Fibroblast of villous mesenchyme (primary cell): ENCODE measurements around the gene PNMT. TPM values are rescaled to one million over a fixed set of nuclear protein-coding genes. Genes with fewer than 3 reads are reported as not detected.
A peak's percentile ranks its signal among the peaks of the same experiment; 100 is the strongest.

ENCODE experiments used
- DNase-seq: peaks from one replicate; pipeline ENCODE4 v3.0.0-alpha.2; 2010; ENCODE audit warnings: low read depth
- H3K4me3 ChIP-seq: 2 replicates; pipeline ENCODE4 v1.5.1; 2011; ENCODE audit warnings: low read depth, mild to moderate bottlenecking, low read length
- CTCF ChIP-seq: IDR thresholded peaks from 2 replicates; pipeline ENCODE4 v1.5.1; 2012; ENCODE audit warnings: low read depth, mild to moderate bottlenecking, low read length; ENCODE audit not compliant: insufficient read depth
- total RNA-seq: library from RNA; depleted of rRNA; stranded (reverse); fragments of >200 nt; gene quantifications from 2 replicates; pipeline ENCODE4 v1.2.3, GENCODE V29; 2012

PNMT gene
- total RNA-seq, 1 donor: not detected

GRCh38 chr17:39679521-39680192 is 11.4 kb downstream of the PNMT start:
- no peak for DNase-seq
- no peak overlapping the region for H3K4me3 ChIP-seq
- no peak for TF ChIP-seq CTCF

GRCh38 chr17:39683295-39683939 is 15.2 kb downstream of the PNMT start:
- no peak for DNase-seq
- no peak overlapping the region for H3K4me3 ChIP-seq
- no peak for TF ChIP-seq CTCF

GRCh38 chr17:39684369-39685192 is 16.3 kb downstream of the PNMT start:
- no peak for DNase-seq
- no peak for TF ChIP-seq CTCF
- no peak overlapping the region for H3K4me3 ChIP-seq

GRCh38 chr17:39687101-39687545 is 18.9 kb downstream of the PNMT start:
- H3K4me3 ChIP-seq: peak overlapping the region; percentile 87
- TF ChIP-seq CTCF: no peak
- no peak for DNase-seq

GRCh38 chr17:39687546-39688474 is 19.6 kb downstream of the PNMT start, which contains the start of gene PGAP3:
TSS of gene PGAP3 (minus strand) at chr17:39688057. CDS start at chr17:39688014, 43 bp downstream.
- peak within 1 kb of the TSS; percentile 87 for H3K4me3 ChIP-seq
- no peak for TF ChIP-seq CTCF
- DNase-seq: peak; percentile 89

GRCh38 chr17:39688475-39688835 is 20.2 kb downstream of the PNMT start:
- H3K4me3 ChIP-seq: peak overlapping the region; percentile 87
- DNase-seq: no peak
- TF ChIP-seq CTCF: no peak
